ENCODE results near the gene KCTD15. TPM values are rescaled to one million over a fixed set of nuclear protein-coding genes. Genes with fewer than 3 reads are reported as not detected.

Gene KCTD15
- total RNA-seq, 1 donor from 2014 or later, result 53.2 TPM

- TF ChIP-seq, protein P1, sequence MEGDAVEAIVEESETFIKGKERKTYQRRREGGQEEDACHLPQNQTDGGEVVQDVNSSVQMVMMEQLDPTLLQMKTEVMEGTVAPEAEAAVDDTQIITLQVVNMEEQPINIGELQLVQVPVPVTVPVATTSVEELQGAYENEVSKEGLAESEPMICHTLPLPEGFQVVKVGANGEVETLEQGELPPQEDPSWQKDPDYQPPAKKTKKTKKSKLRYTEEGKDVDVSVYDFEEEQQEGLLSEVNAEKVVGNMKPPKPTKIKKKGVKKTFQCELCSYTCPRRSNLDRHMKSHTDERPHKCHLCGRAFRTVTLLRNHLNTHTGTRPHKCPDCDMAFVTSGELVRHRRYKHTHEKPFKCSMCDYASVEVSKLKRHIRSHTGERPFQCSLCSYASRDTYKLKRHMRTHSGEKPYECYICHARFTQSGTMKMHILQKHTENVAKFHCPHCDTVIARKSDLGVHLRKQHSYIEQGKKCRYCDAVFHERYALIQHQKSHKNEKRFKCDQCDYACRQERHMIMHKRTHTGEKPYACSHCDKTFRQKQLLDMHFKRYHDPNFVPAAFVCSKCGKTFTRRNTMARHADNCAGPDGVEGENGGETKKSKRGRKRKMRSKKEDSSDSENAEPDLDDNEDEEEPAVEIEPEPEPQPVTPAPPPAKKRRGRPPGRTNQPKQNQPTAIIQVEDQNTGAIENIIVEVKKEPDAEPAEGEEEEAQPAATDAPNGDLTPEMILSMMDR (conservative IDR thresholded peaks at IDR 0.05), result no peak
- Mint-ChIP-seq H3K27ac (no peak overlapping the region), H3K36me3 (no peaks in the 10 kb centered on the region), H3K9me3 (no peaks in the 10 kb centered on the region), H3K4me3 (peak overlapping the region; percentile 91), H3K4me1 (ENCODE audit: unreplicated experiment) (peaks cover 15% of the 10 kb centered on the region), H3K27me3 (peaks cover 4% of the 10 kb centered on the region)
- DNase-seq (ENCODE audit: extremely low spot score, unreplicated experiment), result no peak
Measured at GRCh38 chr19:33799476-33799875, 2.8 kb downstream of the KCTD15 start.

GRCh38 chr19:33800012-33800680 lies 3.5 kb downstream of the KCTD15 start:
- H3K36me3 Mint-ChIP-seq, result no peaks in the 10 kb centered on the region
- H3K27me3 Mint-ChIP-seq, result peaks cover 4% of the 10 kb centered on the region
- TF ChIP-seq, protein P1 (conservative IDR thresholded peaks at IDR 0.05), result no peak
- H3K9me3 Mint-ChIP-seq, result no peaks in the 10 kb centered on the region
- peak overlapping the region; percentile 91 for H3K4me3 Mint-ChIP-seq
- no peak overlapping the region for H3K27ac Mint-ChIP-seq
- peaks cover 15% of the 10 kb centered on the region for H3K4me1 Mint-ChIP-seq (ENCODE audit: unreplicated experiment)
- DNase-seq (ENCODE audit: extremely low spot score, unreplicated experiment), result no peak

DNA sequence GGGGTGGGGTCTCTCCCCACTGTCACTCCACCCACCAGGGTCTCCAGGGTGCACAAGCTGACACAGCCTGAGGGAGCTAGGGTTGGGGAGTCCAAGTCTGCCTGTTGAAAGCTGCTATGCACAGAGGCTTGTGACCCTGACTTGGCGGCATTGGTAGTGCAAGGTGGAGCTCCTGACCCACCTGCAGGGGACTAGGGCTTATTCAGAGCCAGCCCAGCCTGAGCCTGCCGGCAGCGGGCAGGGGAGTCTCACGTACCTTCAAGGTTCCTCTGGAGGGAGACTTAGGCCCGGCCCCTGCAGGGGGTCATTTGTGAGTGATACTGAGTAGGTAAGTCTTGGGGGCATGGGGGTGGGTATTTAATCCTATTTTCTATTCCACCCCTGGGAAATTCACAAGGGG lies 4.7 kb downstream of the KCTD15 start:
- TF ChIP-seq, protein P1 (conservative IDR thresholded peaks at IDR 0.05), result no peak
- Mint-ChIP-seq H3K36me3 (peaks cover 5% of the 10 kb centered on the region), H3K4me1 (ENCODE audit: unreplicated experiment) (peaks cover 15% of the 10 kb centered on the region), H3K27ac (no peak overlapping the region), H3K9me3 (no peaks in the 10 kb centered on the region), H3K4me3 (no peak overlapping the region), H3K27me3 (peaks cover 4% of the 10 kb centered on the region)
- DNase-seq (ENCODE audit: extremely low spot score, unreplicated experiment), result no peak

- H3K4me3 Mint-ChIP-seq, result no peak overlapping the region
- peaks cover 6% of the 10 kb centered on the region for H3K36me3 Mint-ChIP-seq
- H3K27me3 Mint-ChIP-seq, result peaks cover 4% of the 10 kb centered on the region
Measured at GRCh38 chr19:33802001-33802400, 5.3 kb downstream of the KCTD15 start.

GRCh38 chr19:33802801-33803200 lies 6.1 kb downstream of the KCTD15 start:
- no peak overlapping the region for H3K4me3 Mint-ChIP-seq
- H3K27ac Mint-ChIP-seq, result no peak overlapping the region
- H3K36me3 Mint-ChIP-seq, result peaks cover 6% of the 10 kb centered on the region
- TF ChIP-seq, protein P1 (conservative IDR thresholded peaks at IDR 0.05), result no peak
- no peaks in the 10 kb centered on the region for H3K9me3 Mint-ChIP-seq
- no peak for DNase-seq (ENCODE audit: extremely low spot score, unreplicated experiment)
- peaks cover 4% of the 10 kb centered on the region for H3K27me3 Mint-ChIP-seq
- H3K4me1 Mint-ChIP-seq (ENCODE audit: unreplicated experiment), result peaks cover 15% of the 10 kb centered on the region

More at GRCh38 chr19:33802001-33802400, 5.3 kb downstream of the KCTD15 start:
- DNase-seq (ENCODE audit: extremely low spot score, unreplicated experiment), result no peak
- no peak overlapping the region for H3K27ac Mint-ChIP-seq
- TF ChIP-seq, protein P1 (conservative IDR thresholded peaks at IDR 0.05), result no peak
- H3K4me1 Mint-ChIP-seq (ENCODE audit: unreplicated experiment), result peaks cover 15% of the 10 kb centered on the region
- H3K9me3 Mint-ChIP-seq, result no peaks in the 10 kb centered on the region

Data from type B pancreatic cell (in vitro differentiated cells).